ENCODE results near the gene SLC30A4. TPM values are rescaled to one million over a fixed set of nuclear protein-coding genes. Genes with fewer than 3 reads are reported as not detected.

The SLC30A4 gene
- total RNA-seq, 2 donors from 2014 or later, result 42.9 to 233 TPM

GRCh38 chr15:45441686-45442085 is 80.9 kb downstream of the SLC30A4 start:
- no peak overlapping the region for H3K4me3 ChIP-seq
- no peaks in the 10 kb centered on the region for H3K4me1 ChIP-seq (replicated peaks)
- no peak for DNase-seq (ENCODE audit: low spot score)
- intact Hi-C loops (cut with DNase I), result no loop called here
- no peak for TF ChIP-seq POLR2AphosphoS5 (IDR thresholded peaks at IDR 0.05)
- no peak for TF ChIP-seq POLR2A (IDR thresholded peaks at IDR 0.05)
- no peak for TF ChIP-seq CTCF (IDR thresholded peaks at IDR 0.05)
- no peaks in the 10 kb centered on the region for H3K9me3 ChIP-seq
- H3K27me3 ChIP-seq (replicated peaks; ENCODE audit: insufficient read depth), result no peaks in the 10 kb centered on the region
- H3K27ac ChIP-seq, result no peak overlapping the region
- H3K36me3 ChIP-seq, result no peaks in the 10 kb centered on the region
- WGBS, result 62% methylated on average over 8 of the region's 8 CpGs

- Histone ChIP-seq H3K27ac (no peak overlapping the region), H3K36me3 (no peaks in the 10 kb centered on the region), H3K27me3 (replicated peaks; ENCODE audit: insufficient read depth) (no peaks in the 10 kb centered on the region), H3K4me3 (no peak overlapping the region), H3K9me3 (no peaks in the 10 kb centered on the region), H3K4me1 (replicated peaks) (no peaks in the 10 kb centered on the region)
- DNase-seq (ENCODE audit: low spot score), result no peak
- intact Hi-C loops (cut with DNase I), result no loop called here
- no peak for TF ChIP-seq POLR2A (IDR thresholded peaks at IDR 0.05)
- TF ChIP-seq POLR2AphosphoS5 (IDR thresholded peaks at IDR 0.05), result no peak
- TF ChIP-seq CTCF (IDR thresholded peaks at IDR 0.05), result no peak
Observed at GRCh38 chr15:45441036-45441435, 81.5 kb downstream of the SLC30A4 start.

GRCh38 chr15:45439521-45440260 is 82.9 kb downstream of the SLC30A4 start:
- intact Hi-C loops (cut with DNase I), result no loop called here
- TF ChIP-seq POLR2AphosphoS5 (IDR thresholded peaks at IDR 0.05) (no peak), CTCF (IDR thresholded peaks at IDR 0.05) (no peak), POLR2A (IDR thresholded peaks at IDR 0.05) (no peak)
- no peak overlapping the region for H3K4me3 ChIP-seq
- 52% methylated on average over 5 of the region's 5 CpGs for WGBS
- no peaks in the 10 kb centered on the region for H3K27me3 ChIP-seq (replicated peaks; ENCODE audit: insufficient read depth)
- no peak overlapping the region for H3K27ac ChIP-seq
- H3K36me3 ChIP-seq, result no peaks in the 10 kb centered on the region
- H3K4me1 ChIP-seq (replicated peaks), result no peaks in the 10 kb centered on the region
- DNase-seq (ENCODE audit: low spot score), result no peak
- no peaks in the 10 kb centered on the region for H3K9me3 ChIP-seq

- intact Hi-C loops (cut with DNase I), result no loop called here
- no peaks in the 10 kb centered on the region for H3K36me3 ChIP-seq
- H3K27ac ChIP-seq, result no peak overlapping the region
- TF ChIP-seq CTCF (IDR thresholded peaks at IDR 0.05), result no peak
- TF ChIP-seq POLR2AphosphoS5 (IDR thresholded peaks at IDR 0.05), result peak; percentile 63
- no peaks in the 10 kb centered on the region for H3K27me3 ChIP-seq (replicated peaks; ENCODE audit: insufficient read depth)
- H3K4me3 ChIP-seq, result no peak overlapping the region
- 37% methylated on average over 8 of the region's 8 CpGs for WGBS
- H3K9me3 ChIP-seq, result no peaks in the 10 kb centered on the region
- H3K4me1 ChIP-seq (replicated peaks), result no peaks in the 10 kb centered on the region
- DNase-seq (ENCODE audit: low spot score), result peak; percentile 41
Observed at GRCh38 chr15:45435124-45435903, 87.2 kb downstream of the SLC30A4 start.

All from prostate gland (tissue), 2 donors.